NCI-H2029 (cell line): ENCODE results near the gene MCEE.
A peak's percentile ranks its signal among the peaks of the same experiment; 100 is the strongest.

Experiments used
- DNase-seq: peaks from one replicate; lab custom pipeline; 2025; lab: John Stamatoyannopoulos, UW

MCEE gene

GRCh38 chr2:71082402-71083252 lies 47.4 kb downstream of the MCEE start:
- no peak for DNase-seq

- DNase-seq = peak; percentile 77
Observed at GRCh38 chr2:71078624-71079023, 51.4 kb downstream of the MCEE start.

DNA sequence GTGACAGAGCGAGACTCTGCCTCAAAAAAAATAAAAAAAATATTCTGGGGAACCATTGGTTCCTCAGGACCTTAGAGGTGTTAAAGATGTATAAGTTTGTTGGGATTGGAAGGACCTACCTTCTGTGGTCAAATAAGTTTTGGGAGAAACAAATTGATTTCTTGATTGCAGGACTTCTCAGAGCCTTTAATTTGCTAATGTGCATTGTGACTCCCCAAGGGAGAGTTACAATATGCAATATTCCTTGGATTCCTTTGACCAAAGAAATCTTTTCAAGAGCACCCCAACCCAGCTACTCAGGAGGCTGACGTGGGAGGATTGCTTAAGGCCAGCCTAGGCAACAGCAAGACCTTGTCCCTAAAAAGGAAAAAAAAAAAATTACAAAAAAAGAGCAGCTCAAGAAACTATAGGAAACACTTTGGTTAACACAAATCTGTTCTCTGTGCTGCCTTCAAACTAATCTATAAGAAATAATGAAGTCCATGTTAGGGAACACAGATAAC lies 55.1 kb downstream of the MCEE start:
- no peak for DNase-seq

- DNase-seq = no peak
Observed at GRCh38 chr2:71073475-71073874, 56.6 kb downstream of the MCEE start.

DNA sequence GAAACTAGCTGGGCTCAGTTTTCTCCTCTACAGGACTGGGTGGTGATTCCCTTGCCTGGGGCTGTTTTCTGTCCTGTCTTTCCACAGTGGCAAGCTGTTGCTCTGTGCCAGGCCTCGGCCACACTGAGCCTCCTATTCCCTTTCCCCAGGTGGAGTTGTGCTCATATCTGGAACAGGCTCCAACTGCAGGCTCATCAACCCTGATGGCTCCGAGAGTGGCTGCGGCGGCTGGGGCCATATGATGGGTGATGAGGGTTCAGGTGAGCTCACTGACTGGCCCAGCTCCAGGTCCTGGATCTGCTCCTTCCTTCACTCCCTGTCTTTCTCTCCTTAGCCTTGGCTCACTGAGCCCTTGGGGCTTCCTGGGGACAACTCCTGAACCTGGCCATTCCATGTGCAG lies 57.5 kb downstream of the MCEE start:
- no peak for DNase-seq

GRCh38 chr2:71071681-71072398 lies 58.2 kb downstream of the MCEE start:
- no peak for DNase-seq

GRCh38 chr2:71070294-71071093 lies 59.5 kb downstream of the MCEE start:
- no peak for DNase-seq

DNA sequence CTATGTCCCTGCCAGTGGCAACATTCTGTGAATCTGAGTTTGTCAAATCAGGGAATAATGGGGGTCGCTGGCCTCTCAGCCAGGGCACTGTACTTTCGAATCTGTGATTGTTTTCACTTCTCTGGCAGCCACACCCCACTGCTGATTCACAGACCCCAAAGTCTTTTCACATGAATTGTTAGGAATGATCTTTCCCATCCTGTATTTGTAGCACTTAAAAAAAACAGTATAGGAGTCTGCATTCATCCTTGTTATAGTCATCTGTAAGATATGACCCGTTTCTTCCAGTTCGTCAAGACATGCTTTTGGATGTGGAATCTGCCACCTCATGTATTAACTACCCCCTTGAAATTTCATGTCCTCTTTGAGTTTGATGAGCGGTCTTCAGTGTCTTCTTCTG lies 60.7 kb downstream of the MCEE start:
- no peak for DNase-seq

GRCh38 chr2:71068218-71069035 lies 61.6 kb downstream of the MCEE start, which contains the start of gene NAGK:
Gene NAGK, plus strand, starts transcription at chr2:71068648. Its CDS starts 36 bp downstream, at chr2:71068684.
- peak; percentile 89 for DNase-seq

- no peak for DNase-seq
Observed at GRCh38 chr2:71067567-71068217, 62.3 kb downstream of the MCEE start.

DNA sequence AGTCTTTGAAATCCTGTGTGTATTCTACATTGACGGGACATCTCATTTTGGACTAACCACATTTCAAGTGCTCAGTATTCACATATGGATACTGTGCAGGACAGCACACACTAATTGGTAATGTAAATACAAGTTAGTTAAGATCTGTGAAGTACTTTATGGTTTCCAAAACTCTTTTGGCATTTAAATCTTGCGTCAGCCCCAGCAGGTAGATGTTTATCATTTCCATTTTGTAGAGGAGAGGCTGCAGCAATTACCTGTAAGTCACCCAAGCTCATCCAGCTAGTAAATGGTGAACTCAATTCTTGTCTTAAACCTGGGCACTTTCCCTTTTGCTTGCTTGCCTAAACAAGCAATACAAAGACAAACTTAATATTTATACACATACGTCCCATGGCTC lies 63.2 kb downstream of the MCEE start:
- DNase-seq = no peak

DNA sequence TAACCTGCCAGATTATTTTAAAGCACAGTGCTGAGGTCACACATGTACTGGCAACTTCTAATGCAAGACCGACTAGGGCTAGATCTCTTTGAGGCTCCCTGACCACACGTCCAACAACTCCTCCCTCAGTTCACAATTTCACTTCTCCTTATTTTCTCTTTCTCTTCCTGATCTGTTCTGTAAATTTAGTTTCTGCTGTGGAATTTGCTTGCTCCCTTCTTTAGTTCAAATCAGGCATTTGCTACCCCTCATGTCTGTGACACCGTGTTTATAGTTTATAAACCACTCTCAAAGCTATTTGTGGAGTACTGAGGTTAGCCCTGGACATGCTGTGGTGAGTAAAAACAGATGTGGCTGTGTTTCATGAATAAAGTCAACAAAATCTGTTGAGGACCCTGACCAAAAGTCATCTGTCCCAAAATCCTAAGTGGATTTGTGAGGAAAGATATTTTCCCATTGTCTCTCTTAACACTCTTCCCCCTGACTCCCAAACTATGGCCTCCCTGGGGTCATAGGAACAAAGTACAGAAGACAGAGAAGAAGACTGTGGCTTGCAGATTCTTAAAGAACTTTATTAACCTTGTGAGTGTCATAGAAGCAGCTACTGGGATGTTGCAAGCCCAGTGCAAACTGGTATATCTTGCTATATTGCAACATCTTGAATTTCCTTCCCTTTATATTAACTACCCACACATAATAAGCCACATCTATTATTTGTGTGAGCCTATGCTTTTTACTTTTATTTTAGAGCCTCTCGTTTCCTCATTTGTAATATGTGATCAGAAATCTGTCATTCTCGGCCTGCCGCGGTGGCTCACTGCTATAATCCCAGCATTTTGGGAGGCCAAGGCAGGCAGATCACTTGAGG lies 65.0 kb downstream of the MCEE start:
- DNase-seq = no peak

- no peak for DNase-seq
Observed at GRCh38 chr2:71064110-71064611, 65.9 kb downstream of the MCEE start.

GRCh38 chr2:71063216-71063615 lies 66.8 kb downstream of the MCEE start:
- DNase-seq = no peak

GRCh38 chr2:71060871-71061270 lies 69.2 kb downstream of the MCEE start:
- DNase-seq = no peak

- DNase-seq = no peak
Observed at GRCh38 chr2:71060211-71060610, 69.8 kb downstream of the MCEE start.
